Measurements from ENCODE around the gene JAML. TPM values are rescaled to one million over a fixed set of nuclear protein-coding genes. Genes with fewer than 3 reads are reported as not detected.

The JAML gene
- total and polyA plus RNA-seq, 2 of the 4 experiments (the other 2 are of a cell fraction), result not detected

GRCh38 chr11:118238421-118238820 is 13.6 kb upstream of the JAML start:
- Histone ChIP-seq H3K4me2 (ENCODE audit: low read depth, low read length) (no peak overlapping the region), H3K4me1 (ENCODE audit: control insufficient read depth, insufficient read depth, low read length) (no peaks in the 10 kb centered on the region), H4K8ac (ENCODE audit: low read depth in 2 of 2, low read length in 2 of 2) (no peak overlapping the region), H2AK9ac (replicated peaks; ENCODE audit: low read depth, low read length, poor library complexity) (no peak overlapping the region), H3K79me1 (ENCODE audit: low read depth in 1 of 2, low read length in 2 of 2) (no peaks in the 10 kb centered on the region), H2AK5ac (ENCODE audit: low read depth, low read length) (no peak overlapping the region), H3K9ac (ENCODE audit: low read depth, low read length) (no peak overlapping the region), H4K20me1 (ENCODE audit: insufficient read depth, low read length) (no peaks in the 10 kb centered on the region), H3K9me3 (ENCODE audit: control insufficient read depth, insufficient read depth, low read length) (no peaks in the 10 kb centered on the region), H3K36me3 (ENCODE audit: control insufficient read depth, insufficient read depth, low read length) (no peaks in the 10 kb centered on the region), H2BK15ac (ENCODE audit: low read depth, low read length) (no peak overlapping the region), H3K4me3 (ENCODE audit: insufficient read depth, low read depth, low read length) (no peak overlapping the region), H3K18ac (ENCODE audit: low read depth, low read length) (no peak overlapping the region), H3K9me1 (ENCODE audit: insufficient read depth, low read length) (no peaks in the 10 kb centered on the region), H4K5ac (ENCODE audit: low read depth, low read length) (no peak overlapping the region), H3K56ac (ENCODE audit: extremely low read depth, insufficient read depth, low read length) (no peak overlapping the region), H3K4ac (ENCODE audit: low read depth, low read length) (no peak overlapping the region), H3K27ac (ENCODE audit: insufficient read depth, low read length) (no peak overlapping the region), H3K27me3 (ENCODE audit: control insufficient read depth, insufficient read depth, low read length) (peaks cover 1% of the 10 kb centered on the region; the same call in 1 of the 2 replicates), H3K23ac (ENCODE audit: low read depth, low read length) (no peak overlapping the region), H2BK20ac (ENCODE audit: low read depth, low read length) (no peak overlapping the region), H2BK120ac (ENCODE audit: low read depth, low read length) (no peak overlapping the region), H2AFZ (replicated peaks; ENCODE audit: low read length, poor library complexity) (no peak overlapping the region), H4K91ac (ENCODE audit: insufficient read depth, low read depth, low read length) (no peak overlapping the region), H2BK5ac (ENCODE audit: low read depth, low read length, poor library complexity, severe bottlenecking) (no peak overlapping the region), H3K14ac (replicated peaks; ENCODE audit: low read depth, low read length) (no peak overlapping the region)
- ChIA-PET CTCF (no interaction called here), POLR2A (ENCODE audit: unreplicated experiment) (no interaction called here)
- TF ChIP-seq RCOR1 (IDR thresholded peaks at IDR 0.05; ENCODE audit: insufficient replicate concordance, low read length) (no peak), SMC3 (IDR thresholded peaks at IDR 0.05; ENCODE audit: low read depth, low read length) (no peak), MAFK (IDR thresholded peaks at IDR 0.05; ENCODE audit: low read depth, low read length) (no peak), NFE2L2 (IDR thresholded peaks at IDR 0.05; ENCODE audit: low read depth, low read length) (no peak), BHLHE40 (IDR thresholded peaks at IDR 0.05; ENCODE audit: low read depth, low read length) (no peak), RAD21 (IDR thresholded peaks at IDR 0.05; ENCODE audit: low read length) (no peak), CHD1 (IDR thresholded peaks at IDR 0.05; ENCODE audit: low read depth, low read length) (no peak), MAZ (IDR thresholded peaks at IDR 0.05; ENCODE audit: borderline replicate concordance, low read depth, low read length) (no peak), FOS (IDR thresholded peaks at IDR 0.05; ENCODE audit: low read depth, low read length) (no peak), CTCF (conservative IDR thresholded peaks at IDR 0.05; ENCODE audit: low read depth, low read length) (no peak), MXI1 (IDR thresholded peaks at IDR 0.05; ENCODE audit: borderline replicate concordance, low read depth, low read length) (no peak), USF2 (IDR thresholded peaks at IDR 0.05; ENCODE audit: low read depth, low read length) (no peak), RFX5 (IDR thresholded peaks at IDR 0.05; ENCODE audit: low read depth, low read length) (no peak), CEBPB (IDR thresholded peaks at IDR 0.05; ENCODE audit: low read depth, low read length) (no peak), POLR2A (IDR thresholded peaks at IDR 0.05; ENCODE audit: low read depth, low read length) (no peak)
- in situ Hi-C loops (cut with MboI; ENCODE audit: low sequenced_read_pairs) (no loop called here), dilution Hi-C loops (cut with HindIII; ENCODE audit: low sequenced_read_pairs, unreplicated experiment) (no loop called here), intact Hi-C loops (cut with micrococcal nuclease) (no loop called here)
- ATAC-seq (ENCODE audit: low read depth), result no peak
- no peak for DNase-seq
- no TSS peak for BruUV-seq (replicated peaks)
- no CpG with 5 or more reads among the region's 2 CpGs for WGBS, 2 experiments (ENCODE audit: extremely low coverage in 2 of 2, insufficient read length in 1 of 2)
